SK-N-SH treated with all-trans-retinoic acid at 6 μM for 48 hours (cell line): ENCODE data around the gene NCMAP.

ENCODE experiments used
- ATAC-seq: fragments of 200-7000 bp; cut with Tn5 transposase; 3 replicates; pipeline ENCODE4 v1.9.1; 2020; ENCODE audit warnings: mild to moderate bottlenecking, moderate library complexity
- ARNTL ChIP-seq: fragments of 450-650 bp; formaldehyde crosslinking; IDR thresholded peaks from 2 replicates; pipeline ENCODE4 v1.5.0; 2020; ENCODE audit warnings: low read depth, mild to moderate bottlenecking, moderate library complexity, borderline replicate concordance
- BACH2 ChIP-seq: fragments of 250-450 bp; sonication (Bioruptor Pico); IDR thresholded peaks from 2 replicates; pipeline ENCODE4 v1.9.0; 2021; ENCODE audit warnings: mild to moderate bottlenecking, borderline replicate concordance
- CREB5 ChIP-seq: fragments of 250-450 bp; sonication (Bioruptor Pico); IDR thresholded peaks from 2 replicates; pipeline ENCODE4 v1.5.1; 2020; ENCODE audit warnings: low read depth, mild to moderate bottlenecking, moderate library complexity
- CSDC2 ChIP-seq: fragments of 250-450 bp; sonication (Bioruptor Pico); IDR thresholded peaks from 2 replicates; pipeline ENCODE4 v1.5.0; 2020; ENCODE audit warnings: mild to moderate bottlenecking, moderate library complexity
- CSRNP3 ChIP-seq: fragments of 250-450 bp; sonication (Bioruptor Pico); IDR thresholded peaks from 2 replicates; pipeline ENCODE4 v1.5.1; 2021; ENCODE audit warnings: mild to moderate bottlenecking, moderate library complexity
- ESRRG ChIP-seq: fragments of 250-450 bp; sonication (Bioruptor Pico); IDR thresholded peaks from 2 replicates; pipeline ENCODE4 v1.6.1; 2021; ENCODE audit warnings: mild to moderate bottlenecking
- GLIS3 ChIP-seq: fragments of 250-450 bp; sonication (Bioruptor Pico); IDR thresholded peaks from 2 replicates; pipeline ENCODE4 v1.5.0; 2020; ENCODE audit warnings: mild to moderate bottlenecking, moderate library complexity
- ISL1 ChIP-seq: fragments of 250-450 bp; sonication (Bioruptor Pico); IDR thresholded peaks from 2 replicates; pipeline ENCODE4 v2.1.2; 2022; ENCODE audit warnings: mild to moderate bottlenecking, moderate library complexity
- OSR1 ChIP-seq: fragments of 250-450 bp; sonication (Bioruptor Pico); IDR thresholded peaks from 2 replicates; pipeline ENCODE4 v1.8.0; 2022; ENCODE audit warnings: moderate library complexity, mild to moderate bottlenecking, inconsistent platforms
- PATZ1 ChIP-seq: fragments of 250-450 bp; sonication (Bioruptor Pico); IDR thresholded peaks from 2 replicates; pipeline ENCODE4 v1.8.0; 2020; ENCODE audit warnings: mild to moderate bottlenecking, moderate library complexity, borderline replicate concordance
- POU6F1 ChIP-seq: fragments of 250-450 bp; sonication (Bioruptor Pico); IDR thresholded peaks from 2 replicates; pipeline ENCODE4 v1.8.0; 2021; ENCODE audit warnings: low read depth, mild to moderate bottlenecking, moderate library complexity, borderline replicate concordance
- PPARA ChIP-seq: fragments of 250-450 bp; sonication (Bioruptor Pico); IDR thresholded peaks from 2 replicates; pipeline ENCODE4 v1.5.0; 2020; ENCODE audit warnings: mild to moderate bottlenecking, borderline replicate concordance
- SNAI2 ChIP-seq: fragments of 250-450 bp; sonication (Bioruptor Pico); IDR thresholded peaks from 2 replicates; pipeline ENCODE4 v1.5.0; 2020; ENCODE audit warnings: mild to moderate bottlenecking, moderate library complexity
- TCF4 ChIP-seq: fragments of 250-450 bp; sonication (Bioruptor Pico); IDR thresholded peaks from 2 replicates; pipeline ENCODE4 v1.8.0; 2021; ENCODE audit warnings: mild to moderate bottlenecking, moderate library complexity, borderline replicate concordance
- TOX ChIP-seq: fragments of 250-450 bp; sonication (Bioruptor Pico); IDR thresholded peaks from 2 replicates; pipeline ENCODE4 v1.8.0; 2021; ENCODE audit warnings: mild to moderate bottlenecking, moderate library complexity, borderline replicate concordance
- TSHZ2 ChIP-seq: fragments of 250-450 bp; sonication (Bioruptor Pico); IDR thresholded peaks from 2 replicates; pipeline ENCODE4 v1.5.0; 2020; ENCODE audit warnings: mild to moderate bottlenecking, moderate library complexity
- ZC3H10 ChIP-seq: fragments of 250-450 bp; sonication (Bioruptor Pico); IDR thresholded peaks from 2 replicates; pipeline ENCODE4 v1.5.1; 2021; ENCODE audit warnings: mild to moderate bottlenecking, moderate library complexity
- ZFP3 ChIP-seq: fragments of 250-450 bp; sonication (Bioruptor Pico); IDR thresholded peaks from 2 replicates; pipeline ENCODE4 v1.5.0; 2020; ENCODE audit warnings: mild to moderate bottlenecking, moderate library complexity
- ZFP30 ChIP-seq: fragments of 450-650 bp; formaldehyde crosslinking; IDR thresholded peaks from 2 replicates; pipeline ENCODE4 v1.5.0; 2022; ENCODE audit warnings: mild to moderate bottlenecking, moderate library complexity
- ZNF565 ChIP-seq: fragments of 450-650 bp; formaldehyde crosslinking; conservative IDR thresholded peaks from 2 replicates; pipeline ENCODE4 v1.5.0; 2020; ENCODE audit warnings: low read depth, mild to moderate bottlenecking, moderate library complexity
- ZNF70 ChIP-seq: fragments of 450-650 bp; formaldehyde crosslinking; IDR thresholded peaks from 2 replicates; pipeline ENCODE4 v1.5.0; 2020; ENCODE audit warnings: mild to moderate bottlenecking, moderate library complexity
- ZNF8 ChIP-seq: fragments of 450-650 bp; formaldehyde crosslinking; IDR thresholded peaks from 2 replicates; pipeline ENCODE4 v1.5.0; 2020; ENCODE audit warnings: mild to moderate bottlenecking, moderate library complexity

NCMAP gene

GRCh38 chr1:24535021-24535424 lies 20.9 kb upstream of the NCMAP start:
- TF ChIP-seq PATZ1 (CRISPR knock-in tag) (no peak), CSDC2 (CRISPR knock-in tag) (no peak), TSHZ2 (no peak), ZC3H10 (no peak), ARNTL (CRISPR knock-in tag) (no peak), TCF4 (no peak), ZFP3 (CRISPR knock-in tag) (no peak), SNAI2 (CRISPR knock-in tag) (no peak), CSRNP3 (CRISPR knock-in tag) (no peak), TOX (CRISPR knock-in tag) (no peak), CREB5 (CRISPR knock-in tag) (no peak), ZNF8 (CRISPR knock-in tag) (no peak), POU6F1 (CRISPR knock-in tag) (no peak), ZNF565 (CRISPR knock-in tag) (no peak), ESRRG (no peak), BACH2 (CRISPR knock-in tag) (no peak)
- no peak for ATAC-seq

- TF ChIP-seq ISL1 (CRISPR knock-in tag) (no peak), ZFP30 (CRISPR knock-in tag) (no peak), ZNF8 (CRISPR knock-in tag) (no peak), ARNTL (CRISPR knock-in tag) (no peak), PATZ1 (CRISPR knock-in tag) (no peak), TSHZ2 (no peak), ZNF70 (no peak), TOX (CRISPR knock-in tag) (no peak), ZFP3 (CRISPR knock-in tag) (no peak), TCF4 (no peak), CSRNP3 (CRISPR knock-in tag) (no peak), ESRRG (no peak), ZC3H10 (no peak), CREB5 (CRISPR knock-in tag) (no peak), GLIS3 (no peak), OSR1 (no peak), ZNF565 (CRISPR knock-in tag) (no peak), PPARA (CRISPR knock-in tag) (no peak)
- TF ChIP-seq, all 23 proteins: peak for 0
- no peak for ATAC-seq
Measured at GRCh38 chr1:24535778-24536177, 20.1 kb upstream of the NCMAP start.
